ENCODE measurements around the gene TSPYL1.

DNA sequence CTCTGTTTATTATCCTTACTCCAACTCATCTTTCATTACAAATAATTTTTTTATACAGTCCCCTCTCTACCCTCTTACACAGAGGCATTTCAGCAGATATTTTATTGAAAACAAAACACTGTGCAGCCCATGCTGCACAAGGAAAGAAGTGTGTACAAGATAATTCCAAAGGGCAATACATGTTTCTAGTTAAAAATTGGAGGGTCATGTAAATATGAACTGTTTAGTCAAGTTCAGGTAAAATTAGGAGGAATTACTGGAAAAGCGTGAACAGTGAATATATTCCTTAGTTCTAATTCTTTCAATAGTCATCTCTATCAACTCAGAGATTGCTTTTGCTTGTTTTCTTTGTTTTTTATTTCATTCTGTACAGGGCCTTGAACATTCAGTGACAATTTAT is 27.9 kb upstream of the TSPYL1 start:
- TF ChIP-seq GATA3 (IDR thresholded peaks at IDR 0.05; ENCODE audit: low read depth, low read length): no peak
- no peak for TF ChIP-seq GATA2 (IDR thresholded peaks at IDR 0.05; ENCODE audit: low read depth, low read length)
